Keratinocyte (primary cell): ENCODE measurements around the gene PPM1H. TPM values are rescaled to one million over a fixed set of nuclear protein-coding genes. Genes with fewer than 3 reads are reported as not detected.

Experiments used
- DNase-seq: peaks from one replicate; pipeline ENCODE4 v3.0.0-alpha.2; 2011; ENCODE audit warnings: low read depth, missing footprints, low spot score
- FAIRE-seq: peaks from 2 replicates; lab custom pipeline; 2011; peaks lifted over from hg19 to GRCh38; lab: Jason Lieb, UNC
- H2AFZ ChIP-seq: 2 replicates; pipeline ENCODE4 v1.6.0; 2012; ENCODE audit warnings: low read length, control low read depth, inconsistent platforms; ENCODE audit not compliant: control insufficient read depth
- H3K27ac ChIP-seq: 2 replicates; pipeline ENCODE4 v1.5.1; 2011; ENCODE audit warnings: low read length; ENCODE audit not compliant: control insufficient read depth, insufficient read depth
- H3K27me3 ChIP-seq: 3 replicates; pipeline ENCODE4 v1.6.0; 2011; ENCODE audit warnings: low read length; ENCODE audit not compliant: control insufficient read depth, insufficient read depth; ENCODE audit errors: extremely low read depth
- H3K36me3 ChIP-seq, 2 experiments: 2 replicates in 1 of 2; 3 replicates in 1 of 2; pipeline ENCODE4 v1.5.1; 2011; ENCODE audit warnings: low read length in 2 of 2, mild to moderate bottlenecking in 1 of 2; ENCODE audit not compliant: control insufficient read depth in 2 of 2, insufficient read depth in 2 of 2; ENCODE audit errors: extremely low read depth in 1 of 2
- H3K4me1 ChIP-seq: 3 replicates; pipeline ENCODE4 v1.5.1; 2011; ENCODE audit warnings: low read length; ENCODE audit not compliant: control insufficient read depth, insufficient read depth; ENCODE audit errors: extremely low read depth
- H3K4me2 ChIP-seq: 3 replicates; pipeline ENCODE4 v1.6.0; 2011; ENCODE audit warnings: low read depth, low read length; ENCODE audit not compliant: control insufficient read depth, insufficient read depth; ENCODE audit errors: extremely low read depth
- H3K4me3 ChIP-seq, 3 experiments: fragments of 200-600 bp in 1 of 3; sonication (generic) in 1 of 3; 2 replicates in 2 of 3; 3 replicates in 1 of 3; pipeline ENCODE4 v1.5.1; 2011 to 2016; ENCODE audit warnings: low read length in 3 of 3, mild to moderate bottlenecking in 3 of 3, control low read depth in 2 of 3, inconsistent platforms in 1 of 3, low read depth in 1 of 3, mixed read lengths in 1 of 3, mixed run types in 1 of 3, moderate library complexity in 1 of 3; ENCODE audit not compliant: control insufficient read depth in 2 of 3, insufficient read depth in 2 of 3; ENCODE audit errors: extremely low read depth in 1 of 3
- H3K79me2 ChIP-seq: 2 replicates; pipeline ENCODE4 v1.6.0; 2012; ENCODE audit warnings: low read length; ENCODE audit not compliant: control insufficient read depth, insufficient read depth
- H3K9ac ChIP-seq: 3 replicates; pipeline ENCODE4 v1.6.0; 2011; ENCODE audit warnings: low read length; ENCODE audit not compliant: control insufficient read depth, insufficient read depth; ENCODE audit errors: extremely low read depth
- H3K9me1 ChIP-seq: 3 replicates; pipeline ENCODE4 v1.6.0; 2011; ENCODE audit warnings: low read length; ENCODE audit not compliant: control insufficient read depth, insufficient read depth; ENCODE audit errors: extremely low read depth
- H3K9me3 ChIP-seq: 2 replicates; pipeline ENCODE4 v1.5.1; 2012; ENCODE audit warnings: low read depth, low read length; ENCODE audit not compliant: control insufficient read depth
- H4K20me1 ChIP-seq: 3 replicates; pipeline ENCODE4 v1.6.0; 2011; ENCODE audit warnings: low read length; ENCODE audit not compliant: control insufficient read depth, insufficient read depth; ENCODE audit errors: extremely low read depth
- EZH2 ChIP-seq: IDR thresholded peaks from one replicate; pipeline ENCODE4 v1.6.1; 2012; ENCODE audit warnings: inconsistent platforms, mild to moderate bottlenecking, low read length, moderate library complexity
- dilution Hi-C: fragments of 300-500 bp; cut with MboI; formaldehyde crosslinking; loops from one replicate; pipeline ENCODE4 v1.7.0; 2020; ENCODE audit warnings: low sequenced_read_pairs; ENCODE audit not compliant: extremely low pct_ligation_motif_present
- polyA plus RNA-seq, 5 experiments: library from polyadenylated mRNA; depleted of rRNA in 3 of 5; stranded (reverse) in 3 of 5; stranded (forward) in 1 of 5; unstranded in 1 of 5; fragments of >200 nt; gene quantifications; 1 replicate in 1 of 5; 2 replicates in 3 of 5; 3 replicates in 1 of 5; pipeline versions ENCODE4 v1.2.1 to v1.2.3, GENCODE V29; 2011 to 2012; ENCODE audit warnings: missing spikeins in 2 of 5, low read depth in 1 of 5, low replicate concordance in 1 of 5
- TF ChIP-seq, protein P1 (sequence below), 3 experiments: IDR thresholded peaks in 1 of 3; conservative IDR thresholded peaks in 1 of 3; optimal IDR thresholded peaks in 1 of 3; 2 replicates in 2 of 3; 3 replicates in 1 of 3; pipeline versions ENCODE3 to v1.5.1; 2011; ENCODE audit warnings: low read length in 3 of 3, mild to moderate bottlenecking in 3 of 3, moderate library complexity in 2 of 3, control low read depth in 1 of 3, inconsistent platforms in 1 of 3; ENCODE audit not compliant: insufficient read depth in 2 of 3; ENCODE audit errors: extremely low read depth in 1 of 3

PPM1H gene
- polyA plus RNA-seq, 1 donor (not counting 4 experiments of a cell fraction or from before 2014, with no cell fraction given): 0.09 TPM

DNA sequence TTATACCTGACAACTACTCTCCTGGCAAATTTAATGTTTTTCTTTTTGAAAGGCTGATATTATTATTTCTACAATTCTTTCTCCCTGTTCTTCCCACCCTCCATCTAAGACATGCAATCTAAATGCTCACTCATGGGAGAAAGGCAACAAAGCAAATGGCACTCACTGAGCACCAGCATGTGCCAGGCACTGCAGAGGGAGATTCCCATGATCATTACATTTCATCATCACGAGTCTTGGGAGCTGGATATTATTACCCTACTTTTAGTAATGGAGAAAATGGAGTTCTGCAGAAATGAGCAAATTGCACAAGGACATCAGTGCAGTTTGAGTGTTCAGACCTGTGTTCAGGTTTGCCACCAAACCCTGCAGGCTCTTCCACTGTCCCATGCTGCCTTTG lies 27.9 kb downstream of the PPM1H start:
- dilution Hi-C loops: no loop called here
- Histone ChIP-seq H3K4me3 (no peak overlapping the region), H3K36me3 (no peaks in the 10 kb centered on the region), H3K27ac (no peak overlapping the region), H3K9me1 (no peaks in the 10 kb centered on the region), H2AFZ (no peak overlapping the region), H3K9ac (no peak overlapping the region), H3K4me2 (no peak overlapping the region), H4K20me1 (no peaks in the 10 kb centered on the region), H3K27me3 (no peaks in the 10 kb centered on the region), H3K4me1 (no peaks in the 10 kb centered on the region), H3K9me3 (no peaks in the 10 kb centered on the region), H3K79me2 (no peaks in the 10 kb centered on the region)
- no peak for FAIRE-seq
- no peak for DNase-seq
- TF ChIP-seq, protein P1, sequence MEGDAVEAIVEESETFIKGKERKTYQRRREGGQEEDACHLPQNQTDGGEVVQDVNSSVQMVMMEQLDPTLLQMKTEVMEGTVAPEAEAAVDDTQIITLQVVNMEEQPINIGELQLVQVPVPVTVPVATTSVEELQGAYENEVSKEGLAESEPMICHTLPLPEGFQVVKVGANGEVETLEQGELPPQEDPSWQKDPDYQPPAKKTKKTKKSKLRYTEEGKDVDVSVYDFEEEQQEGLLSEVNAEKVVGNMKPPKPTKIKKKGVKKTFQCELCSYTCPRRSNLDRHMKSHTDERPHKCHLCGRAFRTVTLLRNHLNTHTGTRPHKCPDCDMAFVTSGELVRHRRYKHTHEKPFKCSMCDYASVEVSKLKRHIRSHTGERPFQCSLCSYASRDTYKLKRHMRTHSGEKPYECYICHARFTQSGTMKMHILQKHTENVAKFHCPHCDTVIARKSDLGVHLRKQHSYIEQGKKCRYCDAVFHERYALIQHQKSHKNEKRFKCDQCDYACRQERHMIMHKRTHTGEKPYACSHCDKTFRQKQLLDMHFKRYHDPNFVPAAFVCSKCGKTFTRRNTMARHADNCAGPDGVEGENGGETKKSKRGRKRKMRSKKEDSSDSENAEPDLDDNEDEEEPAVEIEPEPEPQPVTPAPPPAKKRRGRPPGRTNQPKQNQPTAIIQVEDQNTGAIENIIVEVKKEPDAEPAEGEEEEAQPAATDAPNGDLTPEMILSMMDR (optimal IDR thresholded peaks at IDR 0.05 in 1 of 3, IDR thresholded peaks at IDR 0.05 in 1 of 3, conservative IDR thresholded peaks at IDR 0.05 in 1 of 3; ENCODE audit: extremely low read depth in 1 of 3, insufficient read depth in 2 of 3, low read length in 3 of 3): no peak
- no peak for TF ChIP-seq EZH2

DNA sequence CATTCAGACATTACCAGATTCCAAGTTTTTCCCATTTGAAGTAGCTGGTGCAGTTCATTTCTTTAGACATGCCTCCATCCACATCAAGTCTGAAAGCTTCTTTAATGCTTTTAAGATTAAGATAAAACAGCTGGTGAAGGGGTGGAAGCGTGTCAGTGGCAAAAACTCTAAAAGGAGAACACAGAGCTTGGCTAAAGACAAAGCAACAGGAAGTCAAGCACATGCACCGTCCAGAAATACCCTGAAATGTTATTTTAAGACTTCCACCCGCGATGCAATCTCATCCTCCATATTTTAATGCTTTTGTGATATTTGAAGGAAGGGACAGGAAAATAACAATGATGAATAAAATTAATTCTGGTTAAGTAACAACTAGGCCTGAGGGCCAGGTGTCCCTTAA lies 31.8 kb downstream of the PPM1H start:
- no peaks in the 10 kb centered on the region for H3K27me3 ChIP-seq
- FAIRE-seq: no peak
- no peak overlapping the region for H3K9ac ChIP-seq
- H2AFZ ChIP-seq: no peak overlapping the region
- no peak overlapping the region for H3K4me3 ChIP-seq
- no peaks in the 10 kb centered on the region for H3K4me1 ChIP-seq
- H3K4me2 ChIP-seq: no peak overlapping the region
- H3K9me3 ChIP-seq: no peaks in the 10 kb centered on the region
- dilution Hi-C loops: no loop called here
- TF ChIP-seq EZH2: no peak
- TF ChIP-seq, protein P1 (optimal IDR thresholded peaks at IDR 0.05 in 1 of 3, IDR thresholded peaks at IDR 0.05 in 1 of 3, conservative IDR thresholded peaks at IDR 0.05 in 1 of 3; ENCODE audit: extremely low read depth in 1 of 3, insufficient read depth in 2 of 3, low read length in 3 of 3): no peak
- no peaks in the 10 kb centered on the region for H3K9me1 ChIP-seq
- no peaks in the 10 kb centered on the region for H3K79me2 ChIP-seq
- no peaks in the 10 kb centered on the region for H4K20me1 ChIP-seq
- H3K36me3 ChIP-seq: no peaks in the 10 kb centered on the region
- no peak overlapping the region for H3K27ac ChIP-seq
- no peak for DNase-seq
